Measurements from ENCODE around the gene KDM4B. TPM values are rescaled to one million over a fixed set of nuclear protein-coding genes. Genes with fewer than 3 reads are reported as not detected.

The KDM4B gene
- total and polyA plus RNA-seq, 10 of the 15 experiments (the other 5 are each of a cell fraction or from before 2014, with no cell fraction given): 0.47 to 49.6 (median 16.2) TPM

- TF ChIP-seq, protein P1, sequence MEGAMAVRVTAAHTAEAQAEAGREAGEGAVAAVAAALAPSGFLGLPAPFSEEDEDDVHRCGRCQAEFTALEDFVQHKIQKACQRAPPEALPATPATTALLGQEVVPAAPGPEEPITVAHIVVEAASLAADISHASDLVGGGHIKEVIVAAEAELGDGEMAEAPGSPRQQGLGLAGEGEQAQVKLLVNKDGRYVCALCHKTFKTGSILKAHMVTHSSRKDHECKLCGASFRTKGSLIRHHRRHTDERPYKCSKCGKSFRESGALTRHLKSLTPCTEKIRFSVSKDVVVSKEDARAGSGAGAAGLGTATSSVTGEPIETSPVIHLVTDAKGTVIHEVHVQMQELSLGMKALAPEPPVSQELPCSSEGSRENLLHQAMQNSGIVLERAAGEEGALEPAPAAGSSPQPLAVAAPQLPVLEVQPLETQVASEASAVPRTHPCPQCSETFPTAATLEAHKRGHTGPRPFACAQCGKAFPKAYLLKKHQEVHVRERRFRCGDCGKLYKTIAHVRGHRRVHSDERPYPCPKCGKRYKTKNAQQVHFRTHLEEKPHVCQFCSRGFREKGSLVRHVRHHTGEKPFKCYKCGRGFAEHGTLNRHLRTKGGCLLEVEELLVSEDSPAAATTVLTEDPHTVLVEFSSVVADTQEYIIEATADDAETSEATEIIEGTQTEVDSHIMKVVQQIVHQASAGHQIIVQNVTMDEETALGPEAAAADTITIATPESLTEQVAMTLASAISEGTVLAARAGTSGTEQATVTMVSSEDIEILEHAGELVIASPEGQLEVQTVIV (IDR thresholded peaks at IDR 0.05; ENCODE audit: borderline replicate concordance, partially characterized antibody): no peak
- TF ChIP-seq CTCF (IDR thresholded peaks at IDR 0.05 in 2 of 3, conservative IDR thresholded peaks at IDR 0.05 in 1 of 3; ENCODE audit: control insufficient read depth in 2 of 3, extremely low read depth in 1 of 3, insufficient read depth in 1 of 3, low read depth in 3 of 3, low read length in 3 of 3) (no peak), RAD51 (IDR thresholded peaks at IDR 0.05) (no peak), EGR1 (IDR thresholded peaks at IDR 0.05; ENCODE audit: borderline replicate concordance in 1 of 2, low read depth in 2 of 2, low read length in 2 of 2) (no peak), ZBTB4 (CRISPR knock-in tag; IDR thresholded peaks at IDR 0.05) (no peak)
These were observed 214.7 kb downstream of the KDM4B start (continued) for GRCh38 chr19:5183616-5184015.

Measured in GM12878 (cell line).